H9 (cell line): ENCODE results near the gene PNPLA2. TPM values are rescaled to one million over a fixed set of nuclear protein-coding genes. Genes with fewer than 3 reads are reported as not detected.

Experiments used
- DNase-seq: peaks from one replicate; pipeline ENCODE4 v3.0.0-alpha.2; 2017
- H2AFZ ChIP-seq: one replicate; pipeline ENCODE4 v1.6.1; 2013; ENCODE audit warnings: mild to moderate bottlenecking, low read length, control low read depth, moderate library complexity
- H2AK5ac ChIP-seq: 2 replicates; pipeline ENCODE4 v1.6.1; 2013; ENCODE audit warnings: low read length, control low read depth, mixed read lengths; ENCODE audit not compliant: insufficient read length
- H2BK120ac ChIP-seq: one replicate; pipeline ENCODE4 v1.6.1; 2013; ENCODE audit warnings: low read depth, mild to moderate bottlenecking, low read length, control low read depth, inconsistent platforms; ENCODE audit not compliant: poor library complexity, severe bottlenecking
- H2BK12ac ChIP-seq: 2 replicates; pipeline ENCODE4 v1.6.1; 2013; ENCODE audit warnings: low read length, control low read depth, mixed read lengths, low read depth; ENCODE audit not compliant: insufficient read length
- H2BK15ac ChIP-seq: 2 replicates; pipeline ENCODE4 v1.6.1; 2013; ENCODE audit warnings: low read depth, low read length, control low read depth
- H2BK20ac ChIP-seq: one replicate; pipeline ENCODE4 v1.6.1; 2013; ENCODE audit warnings: low read depth, mild to moderate bottlenecking, low read length, control low read depth, inconsistent platforms; ENCODE audit not compliant: poor library complexity, severe bottlenecking
- H2BK5ac ChIP-seq: 2 replicates; pipeline ENCODE4 v1.6.1; 2013; ENCODE audit warnings: low read length, control low read depth, mixed read lengths; ENCODE audit not compliant: insufficient read length
- H3K14ac ChIP-seq: 2 replicates; pipeline ENCODE4 v1.6.1; 2013; ENCODE audit warnings: low read length, control low read depth; ENCODE audit not compliant: insufficient read depth
- H3K18ac ChIP-seq: 2 replicates; pipeline ENCODE4 v1.6.1; 2013; ENCODE audit warnings: low read depth, mild to moderate bottlenecking, mixed read lengths, low read length, control low read depth; ENCODE audit not compliant: insufficient read length
- H3K23ac ChIP-seq: 2 replicates; pipeline ENCODE4 v1.6.1; 2013; ENCODE audit warnings: low read length, control low read depth, mixed read lengths, low read depth; ENCODE audit not compliant: insufficient read length
- H3K23me2 ChIP-seq: 2 replicates; pipeline ENCODE4 v1.6.1; 2013; ENCODE audit warnings: low read depth, mild to moderate bottlenecking, mixed read lengths, low read length, control low read depth; ENCODE audit not compliant: insufficient read length, poor library complexity, severe bottlenecking
- H3K27ac ChIP-seq: 2 replicates; pipeline ENCODE4 v1.5.1; 2013; ENCODE audit warnings: low read length, control low read depth, mixed read lengths, low read depth; ENCODE audit not compliant: insufficient read length
- H3K27me3 ChIP-seq: 2 replicates; pipeline ENCODE4 v1.6.1; 2013; ENCODE audit warnings: low read length, control low read depth, inconsistent platforms; ENCODE audit not compliant: insufficient read depth
- H3K4ac ChIP-seq: 2 replicates; pipeline ENCODE4 v1.6.1; 2013; ENCODE audit warnings: low read depth, mild to moderate bottlenecking, control low read depth, inconsistent platforms, low read length, moderate library complexity
- H3K4me1 ChIP-seq: 2 replicates; pipeline ENCODE4 v1.6.1; 2013; ENCODE audit warnings: low read length, control low read depth, inconsistent platforms; ENCODE audit not compliant: insufficient read depth
- H3K4me2 ChIP-seq: 2 replicates; pipeline ENCODE4 v1.6.1; 2013; ENCODE audit warnings: low read length, control low read depth, mixed read lengths; ENCODE audit not compliant: insufficient read length, insufficient read depth
- H3K56ac ChIP-seq: 2 replicates; pipeline ENCODE4 v1.6.1; 2013; ENCODE audit warnings: low read depth, mild to moderate bottlenecking, mixed read lengths, low read length, control low read depth; ENCODE audit not compliant: insufficient read length
- H3K79me1 ChIP-seq: 2 replicates; pipeline ENCODE4 v1.6.1; 2013; ENCODE audit warnings: low read depth, mild to moderate bottlenecking, moderate library complexity, low read length, control low read depth, inconsistent platforms; ENCODE audit not compliant: insufficient read depth, poor library complexity, severe bottlenecking
- H3K79me2 ChIP-seq: 2 replicates; pipeline ENCODE4 v1.6.1; 2013; ENCODE audit warnings: low read length, control low read depth, inconsistent platforms; ENCODE audit not compliant: insufficient read depth
- H3K9ac ChIP-seq: 2 replicates; pipeline ENCODE4 v1.6.1; 2013; ENCODE audit warnings: low read length, control low read depth, mixed read lengths; ENCODE audit not compliant: insufficient read length; ENCODE audit errors: extremely low read depth
- H3K9me3 ChIP-seq: one replicate; pipeline ENCODE4 v1.6.1; 2013; ENCODE audit warnings: low read depth, low read length, inconsistent platforms; ENCODE audit not compliant: control insufficient read depth
- H3T11ph ChIP-seq: one replicate; pipeline ENCODE4 v1.6.1; 2013; ENCODE audit warnings: mild to moderate bottlenecking, low read length, control low read depth, inconsistent platforms
- H4K20me1 ChIP-seq: one replicate; pipeline ENCODE4 v1.6.1; 2013; ENCODE audit not compliant: control insufficient read depth, insufficient read length, insufficient read depth
- H4K5ac ChIP-seq: 2 replicates; pipeline ENCODE4 v1.6.1; 2013; ENCODE audit warnings: low read depth, mild to moderate bottlenecking, mixed read lengths, low read length, control low read depth; ENCODE audit not compliant: insufficient read length
- H4K8ac ChIP-seq: replicated peaks from 2 replicates; pipeline ENCODE4 v1.6.1; 2013; ENCODE audit warnings: low read length, control low read depth, mixed read lengths, low read depth; ENCODE audit not compliant: insufficient read length
- H4K91ac ChIP-seq: 2 replicates; pipeline ENCODE4 v1.6.1; 2013; ENCODE audit warnings: low read depth, mild to moderate bottlenecking, moderate library complexity, mixed read lengths, low read length, control low read depth; ENCODE audit not compliant: insufficient read length
- H3K27ac Mint-ChIP-seq, 3 experiments: 2 replicates in 2 of 3; 3 replicates in 1 of 3; pipeline ENCODE4 v1.8.0; 2020 to 2021; ENCODE audit warnings: mixed read lengths in 3 of 3, mild to moderate bottlenecking in 1 of 3, moderate library complexity in 1 of 3
- H3K27me3 Mint-ChIP-seq: 2 replicates; pipeline ENCODE4 v1.8.0; 2021; ENCODE audit warnings: low read depth, mild to moderate bottlenecking, moderate library complexity, mixed read lengths
- H3K36me3 Mint-ChIP-seq, 3 experiments: 2 replicates in 2 of 3; 3 replicates in 1 of 3; pipeline ENCODE4 v1.8.0; 2020 to 2021; ENCODE audit warnings: low read depth in 3 of 3, mixed read lengths in 3 of 3; ENCODE audit not compliant: insufficient read depth in 1 of 3
- H3K4me1 Mint-ChIP-seq, 2 experiments: 2 replicates each; pipeline ENCODE4 v1.8.0; 2020; ENCODE audit warnings: mixed read lengths in 2 of 2
- H3K4me3 Mint-ChIP-seq, 2 experiments: 2 replicates in 1 of 2; 3 replicates in 1 of 2; pipeline ENCODE4 v1.8.0; 2020 to 2021; ENCODE audit warnings: mild to moderate bottlenecking in 2 of 2, mixed read lengths in 2 of 2, moderate library complexity in 1 of 2
- H3K9me3 Mint-ChIP-seq, 2 experiments: 2 replicates in 1 of 2; 3 replicates in 1 of 2; pipeline ENCODE4 v1.8.0; 2020; ENCODE audit warnings: mild to moderate bottlenecking in 2 of 2, mixed read lengths in 2 of 2, moderate library complexity in 1 of 2
- CTCF ChIP-seq: fragments of 200-600 bp; sonication (generic); conservative IDR thresholded peaks from 3 replicates; pipeline ENCODE4 v1.8.0; 2021; ENCODE audit warnings: antibody characterized with exemption, mild to moderate bottlenecking
- WGBS: extraction: QIAGEN DNeasy Blood & Tissue Kit; methylation state at CpG from one replicate; pipeline ENCODE4 v1.1.7; 2013; ENCODE audit warnings: missing lambda C conversion rate, low lambda C conversion rate, mixed read lengths; ENCODE audit not compliant: insufficient read length; ENCODE audit errors: extremely low coverage; 5-methylcytosine and 5-hydroxymethylcytosine counted together
- total RNA-seq: library from RNA; stranded (reverse); gene quantifications from 2 replicates; pipeline ENCODE4 v1.2.1, GENCODE V29; 2021

The PNPLA2 gene
- total RNA-seq, 1 experiment from 2014 or later: 67.3 TPM

DNA sequence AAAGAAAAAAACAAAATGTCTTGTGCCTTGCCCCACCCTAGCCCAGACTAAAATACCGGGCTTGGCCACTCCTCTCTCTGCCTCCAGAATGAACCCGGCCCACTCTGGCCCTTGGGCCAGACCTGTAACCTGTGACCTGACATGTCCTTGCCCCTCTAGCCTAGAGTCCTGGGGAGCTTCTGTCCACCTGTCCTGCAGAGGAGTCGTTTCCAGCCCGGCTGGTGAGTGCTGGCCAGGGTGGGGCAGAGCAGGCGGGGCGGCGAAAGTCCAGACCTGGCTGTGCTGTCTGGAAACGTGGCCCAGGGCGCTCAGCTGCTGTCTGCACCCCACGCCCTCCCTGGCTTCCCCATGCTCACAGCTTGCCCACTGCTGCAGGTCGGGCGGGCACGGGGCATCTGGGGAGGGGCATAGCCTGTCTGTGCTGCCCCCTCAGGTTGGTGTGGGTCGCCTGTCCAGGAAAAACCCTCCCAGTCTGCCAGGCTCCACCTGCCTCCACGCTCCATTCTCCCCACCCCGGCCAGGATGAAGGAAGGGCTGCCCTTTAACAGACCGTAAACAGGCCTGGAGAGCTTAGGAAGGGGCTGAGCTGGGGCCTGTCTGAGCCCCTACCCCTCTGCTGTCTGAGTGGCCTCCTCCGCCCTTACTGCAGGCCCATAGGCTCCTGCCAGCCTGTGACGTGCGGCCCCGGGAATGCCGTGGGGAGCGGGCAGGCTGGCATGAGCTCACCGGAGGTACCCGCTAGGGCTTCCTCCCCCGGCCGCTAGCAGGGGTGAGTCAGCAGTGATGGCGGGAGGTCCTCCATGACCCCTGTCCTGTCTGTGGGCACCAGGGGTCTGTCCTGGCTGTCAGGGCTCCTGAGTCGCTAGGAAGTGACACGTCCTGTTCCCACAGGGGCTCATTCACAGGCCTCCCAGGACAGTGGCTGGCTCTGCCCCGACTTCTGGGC is 15.9 kb downstream of the PNPLA2 start:
- H3T11ph ChIP-seq: no peak overlapping the region
- no peak overlapping the region for H2BK12ac ChIP-seq
- H3K23ac ChIP-seq: no peak overlapping the region
- H3K27ac ChIP-seq: no peak overlapping the region
- Mint-ChIP-seq H3K4me3 (peak overlapping the region; percentile 65 to 79; a peak in 4 of 5 replicates), H3K9me3 (no peaks in the 10 kb centered on the region), H3K4me1 (peaks cover 15 to 32% of the 10 kb centered on the region in 2 experiments), H3K27me3 (peaks cover 18% of the 10 kb centered on the region), H3K27ac (no peak overlapping the region), H3K36me3 (peaks cover 10 to 38% (median 28%) of the 10 kb centered on the region in 3 experiments; a peak in 6 of 7 replicates)
- no peaks in the 10 kb centered on the region; the same call in 1 of the 2 replicates for H3K4me1 ChIP-seq
- DNase-seq: peak; percentile 61
- H2BK15ac ChIP-seq: no peak overlapping the region
- no CpG with 5 or more reads among the region's 31 CpGs for WGBS
- no peak overlapping the region for H2AK5ac ChIP-seq
- H4K8ac ChIP-seq: no peak overlapping the region
- no peak overlapping the region for H2BK5ac ChIP-seq
- no peaks in the 10 kb centered on the region for H3K79me2 ChIP-seq
- H2BK20ac ChIP-seq: no peak overlapping the region
- H3K27me3 ChIP-seq: peaks cover 9% of the 10 kb centered on the region; the same call in 1 of the 2 replicates
- no peak overlapping the region for H4K91ac ChIP-seq
- H4K5ac ChIP-seq: no peak overlapping the region
- H3K23me2 ChIP-seq: peaks cover 18% of the 10 kb centered on the region
- H3K79me1 ChIP-seq: no peaks in the 10 kb centered on the region
- H3K14ac ChIP-seq: no peak overlapping the region; the same call in 1 of the 2 replicates
- no peak for TF ChIP-seq CTCF
- no peak overlapping the region for H2AFZ ChIP-seq
- no peak overlapping the region for H3K4ac ChIP-seq
- H3K9ac ChIP-seq: no peak overlapping the region
- H3K56ac ChIP-seq: no peak overlapping the region
- no peak overlapping the region for H2BK120ac ChIP-seq
- H4K20me1 ChIP-seq: no peaks in the 10 kb centered on the region
- no peak overlapping the region for H3K18ac ChIP-seq
- H3K4me2 ChIP-seq: no peak overlapping the region
- no peaks in the 10 kb centered on the region for H3K9me3 ChIP-seq
